Stimulated activated CD4-positive, alpha-beta T cell treated with anti-CD3 and anti-CD28 coated beads, Interleukin-12 subunit alpha, Interleukin-12 subunit beta, amount 100 ng/mL, for 4 hours (primary cell): ENCODE results near the gene PPP1R37.

Experiments used
- DNase-seq: peaks from one replicate; pipeline ENCODE4 v3.0.0-alpha.2; 2020

The PPP1R37 gene

GRCh38 chr19:45158503-45159209, 65.7 kb downstream of the PPP1R37 start:
- DNase-seq = no peak

- no peak for DNase-seq
These were observed 66.4 kb downstream of the PPP1R37 start for GRCh38 chr19:45159210-45159970.

DNA sequence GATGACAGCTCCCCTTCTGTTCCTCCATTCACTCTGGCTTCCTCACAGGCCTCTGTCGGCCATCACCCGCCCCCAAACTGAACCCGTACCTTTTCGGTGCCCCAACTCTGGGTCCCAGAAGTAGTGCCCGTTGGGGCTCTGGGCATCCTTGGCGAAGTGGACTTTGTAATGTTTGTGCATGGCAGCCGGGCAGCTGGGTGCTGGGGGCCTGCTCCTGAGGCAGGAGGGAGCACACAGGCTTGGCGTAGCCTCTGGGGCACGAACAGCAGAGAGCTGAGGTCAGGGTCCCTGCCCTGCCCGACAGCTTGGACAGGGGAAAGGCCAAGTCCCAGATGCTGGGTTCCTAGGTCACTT, 67.0 kb downstream of the PPP1R37 start:
- no peak for DNase-seq

GRCh38 chr19:45160870-45161737, 68.1 kb downstream of the PPP1R37 start, which contains the start of gene NKPD1:
Gene NKPD1, minus strand, starts transcription at chr19:45160982. Its CDS starts 832 bp downstream, at chr19:45160150.
- DNase-seq = no peak

- no peak for DNase-seq
These were observed 69.0 kb downstream of the PPP1R37 start for GRCh38 chr19:45161738-45162607.

DNA sequence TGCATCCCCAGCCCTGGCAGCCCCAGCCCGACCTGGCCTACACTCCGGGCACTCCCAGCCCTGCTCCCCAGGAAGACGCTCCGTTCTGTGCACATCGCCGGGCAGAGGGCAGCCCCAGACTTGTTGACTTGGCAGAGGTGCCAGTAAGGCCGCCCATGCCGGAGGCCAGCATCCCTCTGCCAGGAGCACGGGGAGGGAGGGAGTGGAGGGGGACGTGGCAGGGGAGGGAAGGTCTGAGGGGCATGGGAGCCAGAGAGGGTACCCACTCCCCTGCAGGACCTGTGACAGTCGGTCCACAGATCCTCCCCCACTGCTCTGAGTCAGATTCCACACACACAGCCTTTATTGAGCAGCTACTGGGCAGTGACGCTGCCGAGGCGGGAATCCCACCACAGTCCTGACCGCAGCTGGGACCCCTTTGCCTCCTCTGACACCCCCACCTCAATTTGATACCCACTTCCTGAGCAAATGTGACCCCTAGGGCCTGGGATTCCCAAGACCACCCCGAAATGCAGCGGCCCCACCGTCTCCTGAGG, 69.7 kb downstream of the PPP1R37 start:
- no peak for DNase-seq

GRCh38 chr19:45163156-45163555, 70.2 kb downstream of the PPP1R37 start:
- DNase-seq = no peak

GRCh38 chr19:45163751-45164460, 70.9 kb downstream of the PPP1R37 start:
- no peak for DNase-seq

GRCh38 chr19:45164577-45165335, 71.8 kb downstream of the PPP1R37 start:
- DNase-seq = peak; percentile 46

DNA sequence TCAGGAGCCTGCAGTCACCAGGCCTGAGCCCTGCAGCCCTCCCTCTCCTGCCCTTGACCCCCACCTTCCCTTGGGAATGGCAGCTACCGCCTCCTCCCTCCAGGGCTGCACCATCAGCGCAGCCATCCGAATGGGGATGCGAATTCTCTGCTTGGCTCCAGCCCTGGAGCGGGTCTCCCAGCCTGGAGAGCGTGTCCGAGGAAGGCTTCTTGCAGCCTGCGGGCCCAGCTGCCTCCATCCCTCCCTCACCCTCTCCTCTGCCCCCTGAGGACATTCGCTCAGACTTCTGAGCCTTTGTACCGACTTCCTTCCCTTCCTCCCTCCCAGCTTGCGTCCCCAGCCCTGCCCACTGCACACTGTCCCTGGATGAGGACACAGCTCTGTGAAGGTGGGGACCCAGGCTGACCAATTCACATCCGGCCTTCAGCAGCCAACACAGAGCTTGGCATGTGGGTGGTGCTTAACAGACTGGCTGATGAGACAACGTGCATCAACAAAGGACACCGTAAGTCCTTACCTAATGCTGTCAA, 73.8 kb downstream of the PPP1R37 start:
- no peak for DNase-seq

- DNase-seq = no peak
These were observed 75.9 kb downstream of the PPP1R37 start for GRCh38 chr19:45168767-45169351.

DNA sequence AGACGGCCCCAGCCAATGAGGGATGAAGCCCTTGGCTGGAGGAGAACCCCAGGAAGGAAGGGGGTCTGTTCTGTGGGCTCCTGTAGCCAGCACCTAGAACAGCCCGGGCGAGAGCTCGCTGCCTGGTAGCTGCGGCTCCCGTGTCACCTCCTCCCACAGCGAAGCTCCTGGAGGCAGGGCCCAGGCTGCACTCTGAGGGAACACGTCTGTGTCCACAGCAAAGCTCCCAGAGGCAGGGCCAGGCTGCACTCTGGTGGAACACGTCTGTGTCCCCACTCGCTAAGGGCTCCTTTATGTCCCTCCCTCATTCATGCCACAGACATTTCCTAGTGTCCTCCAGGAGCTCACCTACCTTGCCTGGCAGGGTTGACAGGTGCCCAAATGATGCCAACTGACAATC, 76.6 kb downstream of the PPP1R37 start:
- DNase-seq = no peak

DNA sequence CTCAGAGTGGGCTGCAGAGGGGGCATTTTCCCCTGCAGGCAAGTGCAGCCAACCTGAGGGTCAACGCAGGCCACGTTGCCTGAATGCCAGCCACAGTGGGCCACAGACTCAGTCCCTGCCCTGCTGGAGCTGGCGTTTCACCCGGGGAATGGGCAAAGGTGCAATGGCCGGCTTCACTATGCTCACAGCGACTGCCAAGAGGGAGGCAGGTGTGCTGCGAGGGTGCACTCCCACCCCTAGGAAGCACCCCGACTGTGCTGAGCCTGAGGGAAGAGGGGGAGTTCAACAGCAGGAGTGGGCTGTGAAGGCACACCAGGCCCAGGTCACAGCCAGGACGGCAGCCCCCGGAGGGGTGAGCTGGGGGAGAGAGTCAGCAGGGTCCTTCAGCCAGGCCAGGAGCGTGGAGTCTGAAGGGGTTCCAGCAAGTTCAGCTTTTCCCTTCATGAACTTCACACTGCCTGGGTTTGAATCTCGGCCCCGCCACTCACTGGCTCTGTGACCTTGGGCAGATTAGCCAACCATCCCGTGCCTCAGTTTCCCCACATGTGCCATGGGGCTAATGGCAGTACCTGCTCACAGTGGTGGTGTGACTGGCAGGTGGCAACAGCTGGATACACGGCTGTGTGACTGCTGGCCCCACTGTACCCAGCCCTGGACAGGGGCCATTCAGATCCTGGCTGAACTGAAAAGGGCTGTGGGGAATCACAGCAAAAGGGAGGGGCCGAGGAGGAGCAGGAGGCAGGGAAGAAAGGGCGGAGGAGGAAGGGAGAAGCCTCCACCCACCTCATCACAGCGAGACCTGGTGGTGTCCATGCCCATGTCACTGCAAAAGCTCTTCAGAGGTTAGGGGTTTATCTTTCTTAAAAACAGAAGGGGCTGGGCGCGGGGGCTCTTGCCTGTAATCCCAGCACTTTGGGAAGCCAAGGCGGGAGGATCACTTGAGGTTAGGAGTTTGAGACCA, 77.4 kb downstream of the PPP1R37 start:
- DNase-seq = no peak

GRCh38 chr19:45171211-45171623, 78.2 kb downstream of the PPP1R37 start:
- DNase-seq = peak; percentile 17

DNA sequence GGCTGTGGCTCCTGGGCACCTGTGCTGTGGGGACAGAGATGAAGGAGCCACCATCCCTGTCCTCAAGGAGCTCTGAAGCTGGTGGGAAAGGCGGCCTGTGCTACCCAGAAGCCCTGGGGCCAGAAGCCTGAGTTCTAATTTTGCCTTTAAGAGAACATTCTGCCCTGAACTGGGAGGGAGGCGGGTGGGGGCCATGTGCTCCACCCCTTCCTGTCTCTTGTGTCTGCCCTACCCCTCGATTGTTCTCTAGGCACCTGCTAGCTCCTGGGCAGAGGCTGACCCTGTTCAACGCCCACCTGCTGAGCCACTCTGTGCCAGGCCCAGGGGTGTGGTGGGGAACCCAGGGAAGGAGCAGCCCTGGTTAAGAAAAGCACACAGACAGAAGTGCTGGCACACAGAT, 79.2 kb downstream of the PPP1R37 start:
- no peak for DNase-seq

DNA sequence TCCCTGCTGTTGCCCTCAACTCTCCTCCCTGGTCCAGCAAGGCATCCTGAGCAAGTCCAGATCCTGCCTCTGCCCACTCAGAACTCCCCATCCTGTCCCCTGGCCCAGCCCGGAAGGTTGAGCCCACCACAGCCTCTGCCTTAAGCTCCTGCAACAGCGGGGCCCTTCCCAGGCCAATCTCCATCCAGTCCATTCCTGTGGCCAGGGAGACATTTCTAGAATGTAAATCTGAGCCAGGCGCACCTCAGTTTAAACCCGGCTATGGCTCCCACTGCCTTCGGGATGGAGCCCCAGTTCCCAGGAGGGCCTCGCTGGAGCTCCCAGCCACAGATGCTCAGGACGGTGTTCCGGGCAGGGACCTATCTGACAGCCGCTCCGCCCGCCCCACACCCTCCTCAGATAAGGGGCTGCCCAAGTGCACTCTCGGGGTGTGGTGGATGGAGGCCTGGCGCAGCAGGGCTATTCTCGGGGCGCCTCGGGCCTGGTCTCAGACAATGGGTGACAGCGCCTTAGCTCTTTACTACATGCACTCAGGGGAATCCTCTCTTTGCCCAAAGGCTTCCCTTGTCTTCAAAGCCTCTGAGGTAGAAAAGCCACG, 79.7 kb downstream of the PPP1R37 start:
- no peak for DNase-seq

GRCh38 chr19:45173816-45174215, 80.8 kb downstream of the PPP1R37 start:
- no peak for DNase-seq
